HG03064 (cell line): ENCODE results near the gene CHMP6.

Experiments used
- ATAC-seq: cut with Tn5 transposase; IDR thresholded peaks from one replicate; pipeline ENCODE4 v1.9.1; 2021; ENCODE audit warnings: low read depth; ENCODE audit not compliant: unreplicated experiment

The CHMP6 gene

GRCh38 chr17:80955671-80956280, 35.9 kb upstream of the CHMP6 start:
- no peak for ATAC-seq

DNA sequence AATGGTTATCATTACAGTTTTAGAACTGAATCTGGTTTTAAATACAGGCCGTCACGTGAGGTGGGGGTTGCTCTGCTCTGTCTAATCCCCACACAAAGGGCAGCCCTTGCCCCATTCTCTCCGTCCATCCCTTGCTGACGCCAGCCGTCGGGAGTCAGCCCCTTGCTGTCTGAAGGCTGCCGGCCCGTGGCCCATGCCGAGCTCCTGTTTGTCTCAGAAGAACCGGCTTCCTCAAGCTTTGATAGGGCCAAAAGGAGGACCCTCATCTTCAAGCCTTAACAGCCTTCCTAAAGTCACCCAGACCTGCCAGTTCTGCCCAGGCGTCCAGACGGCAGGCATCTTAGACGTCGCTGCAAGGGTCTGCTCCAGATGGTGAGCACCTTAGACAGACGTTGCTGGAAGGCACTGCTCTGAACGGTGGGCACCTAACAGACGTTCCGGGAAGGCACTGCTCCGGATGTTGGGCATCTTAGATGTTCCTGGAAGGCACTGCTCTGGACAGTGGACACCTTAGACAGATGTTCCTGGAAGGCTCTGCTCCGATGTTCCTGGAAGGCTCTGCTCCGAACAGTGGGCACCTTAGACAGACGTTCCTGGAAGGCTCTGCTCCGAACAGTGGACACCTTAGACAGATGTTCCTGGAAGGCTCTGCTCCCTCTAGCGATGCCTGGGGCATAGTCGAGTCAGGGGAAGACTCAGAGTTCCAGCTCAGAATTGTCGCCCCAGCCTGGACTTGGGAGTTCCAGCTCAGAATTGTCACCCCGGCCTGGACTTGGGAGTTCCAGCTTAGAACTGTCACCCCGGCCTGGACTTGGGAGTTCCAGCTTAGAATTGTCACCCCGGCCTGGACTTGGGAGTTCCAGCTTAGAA, 35.1 kb upstream of the CHMP6 start:
- no peak for ATAC-seq

GRCh38 chr17:80957461-80957941, 34.1 kb upstream of the CHMP6 start:
- ATAC-seq: no peak

DNA sequence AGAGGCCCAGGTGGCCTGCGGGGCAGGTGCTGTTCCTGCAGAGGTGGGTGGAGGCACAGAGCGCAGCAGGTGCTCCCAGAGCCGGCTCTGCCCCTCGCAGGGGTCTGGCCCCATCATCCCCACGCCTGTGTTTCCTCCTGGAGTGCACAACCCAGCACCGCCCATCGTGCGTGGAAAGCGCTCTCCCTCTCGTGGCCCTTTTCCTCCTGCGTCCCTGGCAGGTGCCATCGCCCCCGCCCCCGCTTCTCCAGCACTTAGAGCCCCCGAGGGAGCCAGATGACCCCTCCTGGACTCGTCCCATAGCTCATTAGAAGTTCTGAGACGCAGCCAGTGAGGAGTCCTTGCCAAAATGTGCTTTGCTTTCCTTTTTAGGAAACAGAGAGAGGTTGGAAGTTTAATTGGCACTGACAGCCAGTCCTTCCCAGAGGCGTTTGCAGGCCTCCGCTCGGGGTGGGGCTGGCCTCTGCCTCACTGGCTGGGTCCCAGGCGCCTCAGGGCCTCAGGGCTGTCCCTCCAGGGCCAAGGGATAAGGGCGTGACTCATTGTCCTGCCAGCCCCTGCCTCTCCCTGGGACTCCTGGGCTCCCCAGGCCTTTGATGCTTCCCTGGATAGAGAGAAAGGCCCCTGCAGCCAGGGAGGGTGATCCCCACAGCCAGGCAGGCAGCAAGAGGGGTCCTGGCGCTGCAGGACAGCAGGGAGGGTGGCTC, 32.2 kb upstream of the CHMP6 start:
- ATAC-seq: no peak

DNA sequence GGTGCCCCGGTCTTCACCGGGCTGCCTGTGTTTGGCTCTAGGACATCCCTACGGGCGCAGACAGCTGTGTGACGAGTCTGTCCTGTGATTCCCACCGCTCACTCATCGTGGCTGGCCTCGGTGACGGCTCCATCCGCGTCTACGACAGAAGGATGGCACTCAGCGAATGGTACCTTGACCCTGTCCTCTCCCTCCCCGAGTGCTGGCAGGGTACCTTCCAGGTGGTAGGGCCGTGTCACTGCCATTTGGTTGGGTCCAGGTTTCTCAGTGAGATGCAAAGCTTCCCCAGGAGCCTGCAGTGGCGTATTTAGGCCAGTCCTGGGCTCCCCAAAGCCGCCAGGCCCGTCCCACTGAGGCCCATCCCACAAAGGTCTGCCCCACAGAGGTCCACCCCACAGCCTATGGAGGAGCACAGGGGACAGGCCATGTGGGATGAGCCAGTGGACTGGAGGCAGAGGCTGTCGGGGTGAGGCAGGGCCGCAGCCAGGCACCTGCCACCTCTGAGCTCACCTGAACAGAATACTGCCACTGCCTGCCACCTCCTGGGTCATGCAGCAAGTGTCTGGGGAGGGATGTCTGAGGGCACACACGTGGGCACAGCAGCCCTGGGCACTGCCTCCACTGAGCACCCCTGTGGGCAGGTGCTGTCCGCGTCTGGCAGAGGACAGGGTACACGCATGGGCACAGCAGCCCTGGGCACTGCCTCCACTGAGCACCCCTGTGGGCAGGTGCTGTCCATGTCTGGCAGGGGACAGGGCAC, 31.4 kb upstream of the CHMP6 start:
- ATAC-seq: no peak

GRCh38 chr17:80960797-80961452, 30.7 kb upstream of the CHMP6 start:
- ATAC-seq: no peak

GRCh38 chr17:80961541-80962330, 29.9 kb upstream of the CHMP6 start:
- no peak for ATAC-seq

DNA sequence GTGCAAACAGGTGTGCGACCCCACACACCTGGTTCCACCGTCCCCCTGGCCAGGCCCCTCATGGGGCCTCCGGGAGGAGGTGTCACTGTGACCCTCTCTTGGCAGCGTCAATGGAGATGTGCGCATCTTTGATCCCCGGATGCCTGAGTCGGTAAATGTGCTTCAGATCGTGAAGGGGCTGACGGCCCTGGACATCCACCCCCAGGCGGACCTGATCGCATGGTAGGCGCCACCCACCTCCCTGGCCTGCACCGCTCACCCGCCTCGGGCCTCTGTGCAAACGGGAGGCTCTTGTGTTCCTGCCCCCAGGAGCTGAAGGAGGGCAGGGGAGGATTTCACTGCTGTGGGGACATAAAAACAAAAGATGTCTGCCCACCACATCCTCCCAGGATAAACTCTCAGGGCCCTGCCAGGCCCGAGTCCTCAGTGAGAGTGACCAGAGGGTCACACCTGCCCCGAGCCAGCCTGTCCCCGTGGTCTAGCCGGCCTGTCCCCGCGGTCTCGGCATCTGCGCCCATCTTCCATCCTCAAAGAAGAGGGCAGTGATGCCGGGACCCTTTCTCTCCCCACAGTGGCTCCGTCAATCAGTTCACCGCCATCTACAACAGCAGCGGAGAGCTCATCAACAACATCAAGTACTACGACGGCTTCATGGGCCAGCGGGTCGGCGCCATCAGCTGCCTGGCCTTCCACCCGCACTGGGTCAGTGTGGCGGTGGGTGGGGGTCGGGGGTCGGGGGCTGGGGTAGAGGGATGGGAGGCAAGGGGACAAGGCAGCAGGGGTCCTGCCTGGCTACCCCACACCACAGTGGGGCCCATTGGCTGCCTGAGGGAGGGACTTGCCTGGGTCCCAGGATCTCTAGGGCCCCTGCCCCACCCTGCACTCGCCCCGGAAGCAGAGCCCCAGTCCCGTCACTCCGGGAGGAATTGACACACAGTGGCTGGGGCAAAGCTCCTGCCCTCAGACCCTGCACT, 29.0 kb upstream of the CHMP6 start:
- no peak for ATAC-seq

DNA sequence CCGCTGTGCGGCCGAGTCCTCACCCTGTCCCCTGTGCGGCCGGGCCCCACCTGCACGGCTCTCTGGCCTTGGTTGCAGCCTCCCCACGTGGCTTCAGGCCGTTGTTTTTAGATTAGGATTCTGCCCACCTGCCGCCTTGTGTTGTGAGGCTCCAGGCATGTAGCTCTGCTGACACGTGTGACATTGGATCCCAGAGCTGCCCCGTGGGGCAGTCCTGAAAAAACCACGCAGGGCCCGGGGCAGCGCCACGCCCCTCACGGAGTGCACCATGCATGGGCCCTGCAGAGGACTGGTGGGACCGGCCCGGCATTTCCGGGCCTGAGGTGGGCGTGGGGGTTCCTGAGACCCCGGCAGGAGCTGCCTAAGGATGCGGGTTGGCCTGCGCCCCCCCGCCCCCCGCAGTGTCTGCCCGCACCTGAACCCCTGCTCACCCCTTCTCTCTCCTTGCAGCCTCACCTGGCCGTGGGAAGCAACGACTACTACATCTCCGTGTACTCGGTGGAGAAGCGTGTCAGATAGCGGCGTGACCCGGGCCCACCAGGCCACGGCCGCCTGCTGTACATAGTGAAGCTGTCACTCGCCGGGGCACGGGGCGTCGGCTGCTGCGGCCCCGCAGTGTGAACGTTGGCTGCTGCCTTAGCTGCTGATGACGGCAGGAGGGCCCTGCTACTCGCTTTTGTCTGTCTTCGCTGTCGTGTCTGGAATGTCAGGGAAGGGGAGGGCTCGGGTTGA, 27.7 kb upstream of the CHMP6 start:
- ATAC-seq: no peak

- ATAC-seq: no peak
These were observed 27.1 kb upstream of the CHMP6 start for GRCh38 chr17:80964544-80964856.

GRCh38 chr17:80964859-80965580, 26.6 kb upstream of the CHMP6 start:
- no peak for ATAC-seq

- ATAC-seq: no peak
These were observed 26.0 kb upstream of the CHMP6 start for GRCh38 chr17:80965606-80966005.

- no peak for ATAC-seq
These were observed 24.2 kb upstream of the CHMP6 start for GRCh38 chr17:80967404-80967872.

DNA sequence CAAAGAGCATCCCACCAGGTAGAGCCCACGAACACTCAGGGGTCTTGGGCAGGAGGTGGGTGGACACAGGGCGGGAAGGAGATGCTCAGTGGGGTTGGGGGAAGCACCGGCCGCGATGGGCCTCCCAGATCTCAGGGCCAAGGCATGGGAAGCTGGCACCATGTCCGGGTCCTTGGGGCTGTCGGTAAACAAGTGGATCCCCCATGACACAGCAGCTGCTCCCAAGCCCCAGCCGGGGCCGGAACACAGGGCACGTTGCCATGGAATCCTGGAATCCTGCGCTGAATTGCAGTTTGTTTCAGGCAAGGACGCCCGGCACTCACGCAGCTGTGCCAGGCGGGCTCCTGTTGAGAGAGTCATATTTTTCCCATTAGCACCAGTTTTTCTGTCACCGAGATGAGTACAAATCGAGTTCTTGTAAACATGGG, 23.0 kb upstream of the CHMP6 start:
- ATAC-seq: no peak

DNA sequence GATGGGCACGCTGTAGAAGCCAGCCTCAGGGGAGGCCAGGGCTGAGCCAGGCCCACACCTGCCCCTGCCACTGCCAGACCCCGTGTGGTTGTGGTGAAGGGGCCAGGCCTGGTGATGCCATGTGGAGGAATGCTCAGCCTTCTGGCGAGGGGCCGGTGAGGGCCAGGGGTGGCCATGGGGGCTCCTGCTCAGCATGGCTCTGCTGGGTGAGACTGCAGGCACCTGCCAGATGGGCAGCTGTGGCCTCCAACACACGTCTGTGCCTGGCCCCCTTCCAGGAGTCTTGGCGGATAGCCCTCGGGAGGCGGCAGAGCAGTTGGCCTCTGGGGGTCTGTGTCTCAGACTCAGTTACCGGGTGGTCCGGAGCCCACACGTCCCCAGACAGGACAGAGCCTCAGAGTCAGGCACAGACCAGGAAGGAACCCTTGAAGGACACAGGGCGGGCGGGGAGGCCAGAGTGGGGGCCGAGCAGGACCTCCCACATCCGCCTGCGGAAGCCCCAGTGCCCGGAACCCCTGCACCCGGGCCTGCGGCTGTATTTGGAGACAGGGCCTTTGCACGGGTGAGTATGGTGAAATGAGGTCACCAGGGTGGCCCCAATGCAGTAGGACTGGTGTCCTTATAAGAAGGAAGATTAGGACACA, 22.5 kb upstream of the CHMP6 start:
- no peak for ATAC-seq

DNA sequence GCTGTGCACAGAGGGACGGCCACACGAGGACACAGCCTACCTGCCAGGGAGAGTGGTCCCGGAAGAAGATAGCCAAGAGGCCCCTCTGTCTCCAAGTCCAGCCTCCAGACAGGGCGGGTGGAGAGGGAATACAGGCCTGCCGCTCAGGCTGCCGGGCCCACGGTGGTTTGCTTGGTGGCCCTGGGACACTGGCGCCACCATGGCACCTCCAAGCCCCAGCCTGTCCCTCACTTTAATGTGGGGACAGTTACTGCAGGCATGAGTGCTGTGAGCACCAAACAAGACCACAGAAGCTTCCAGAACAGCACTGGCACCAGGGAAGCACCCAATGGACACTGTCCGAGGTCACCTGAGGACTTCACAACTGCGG, 22.0 kb upstream of the CHMP6 start:
- no peak for ATAC-seq
